GM19240 (cell line): ENCODE data around the gene BRI3.

Experiments used
- DNase-seq: peaks from one replicate; pipeline ENCODE4 v3.0.0; 2011; ENCODE audit warnings: low spot score; ENCODE audit not compliant: insufficient read length

The BRI3 gene

GRCh38 chr7:98280791-98281756 lies at the start of gene BRI3:
Gene BRI3, plus strand, starts transcription at chr7:98281686. Its CDS starts 110 bp downstream, at chr7:98281796.
- peak; percentile 92 for DNase-seq

GRCh38 chr7:98232263-98232585 lies 49.3 kb upstream of the BRI3 start:
- DNase-seq, result no peak

DNA sequence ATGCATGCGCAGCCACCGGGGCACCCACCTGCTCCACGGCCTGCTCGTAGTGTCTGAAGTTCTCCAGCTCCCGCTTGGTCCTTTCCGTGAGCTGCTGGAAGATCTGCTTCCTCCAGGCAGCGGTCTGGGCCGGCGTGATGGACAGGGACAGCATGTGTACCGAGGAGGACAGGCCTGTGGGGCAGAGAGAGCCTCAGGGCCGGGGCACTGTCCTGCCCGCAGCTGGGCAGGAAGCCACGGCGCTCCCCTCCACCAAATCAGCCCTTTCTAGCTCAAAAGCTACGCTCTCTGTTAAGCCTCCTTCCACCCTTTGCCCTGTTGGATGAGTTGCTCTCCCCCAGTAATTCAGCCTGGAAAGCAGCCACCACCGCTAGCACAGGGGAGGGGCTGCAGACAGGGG lies 48.7 kb upstream of the BRI3 start:
- no peak for DNase-seq

- DNase-seq, result no peak
Measured at GRCh38 chr7:98233219-98234070, 48.0 kb upstream of the BRI3 start.

DNA sequence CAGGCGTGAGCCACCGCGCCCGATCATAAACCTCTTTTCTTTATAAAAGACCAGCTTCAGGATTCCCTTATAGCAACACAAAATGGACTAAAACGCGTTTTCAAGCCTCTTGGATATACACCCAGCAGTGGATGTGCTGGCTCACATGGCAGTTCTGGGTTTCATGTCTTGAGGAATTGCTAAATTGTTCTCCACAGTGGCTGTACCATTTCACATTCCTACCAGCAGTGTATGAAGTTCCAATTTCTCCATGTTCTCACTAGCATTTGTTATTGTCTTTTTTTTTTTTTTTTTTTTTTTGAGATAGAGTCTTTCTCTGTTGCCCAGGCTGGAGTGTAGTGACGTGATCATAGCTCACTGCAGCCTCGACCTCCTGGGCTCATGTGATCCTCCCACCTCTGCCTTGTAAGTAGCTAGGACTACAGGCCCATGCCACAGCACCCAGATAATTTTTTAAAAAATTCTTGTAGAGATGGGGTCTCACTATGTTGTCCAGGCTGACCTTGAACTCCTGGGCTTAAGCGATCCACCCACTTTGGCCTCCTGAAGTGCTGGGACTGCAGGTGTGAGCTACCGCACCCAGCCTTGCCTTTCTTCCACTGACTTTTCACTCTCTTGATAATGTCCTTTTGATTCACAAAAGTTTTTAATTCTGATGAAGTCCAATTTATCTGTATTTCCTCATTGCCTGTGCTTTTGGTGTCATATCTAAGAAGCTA lies 46.9 kb upstream of the BRI3 start:
- DNase-seq, result no peak

- no peak for DNase-seq
Measured at GRCh38 chr7:98235901-98236300, 45.6 kb upstream of the BRI3 start.

DNA sequence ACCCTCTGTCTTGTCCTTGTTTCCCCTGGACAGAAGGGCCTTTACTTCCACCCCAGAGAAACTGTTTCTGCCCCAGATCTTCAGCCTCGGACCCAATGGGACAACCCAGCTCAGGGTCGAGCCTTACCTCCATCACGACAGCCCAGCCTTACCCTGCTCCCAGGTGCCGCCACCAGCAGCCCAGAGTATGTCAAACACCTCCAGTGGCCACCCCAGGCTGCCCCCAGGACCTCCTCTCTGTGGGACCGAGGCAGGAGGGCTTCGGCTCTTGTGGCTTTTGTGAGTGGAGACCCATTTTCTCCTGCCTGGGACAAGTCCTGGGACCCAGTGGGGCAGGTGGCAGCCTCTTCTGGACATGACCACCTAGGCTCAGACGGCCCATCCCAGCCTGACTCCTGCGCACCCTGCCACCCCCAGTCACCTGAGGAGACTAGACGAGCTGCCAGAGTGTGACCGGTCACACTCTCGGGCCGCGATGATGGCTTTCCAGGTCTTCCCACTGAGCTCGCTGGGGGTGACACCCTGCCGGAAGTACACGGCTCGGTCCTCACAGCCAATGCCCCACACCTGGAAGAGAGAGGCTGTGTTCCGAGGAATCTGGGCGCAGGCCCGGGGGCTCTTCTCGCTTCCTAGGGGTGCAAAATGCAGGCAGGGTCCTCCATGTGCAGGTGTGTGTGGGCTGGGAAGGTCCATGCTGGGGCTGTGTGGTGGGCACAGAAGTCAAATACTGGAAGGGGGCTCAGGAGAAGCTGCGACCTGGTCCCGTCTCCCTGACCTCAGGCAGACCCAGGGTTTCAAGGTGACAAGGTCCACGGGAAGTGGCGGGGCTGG lies 44.9 kb upstream of the BRI3 start:
- no peak for DNase-seq

DNA sequence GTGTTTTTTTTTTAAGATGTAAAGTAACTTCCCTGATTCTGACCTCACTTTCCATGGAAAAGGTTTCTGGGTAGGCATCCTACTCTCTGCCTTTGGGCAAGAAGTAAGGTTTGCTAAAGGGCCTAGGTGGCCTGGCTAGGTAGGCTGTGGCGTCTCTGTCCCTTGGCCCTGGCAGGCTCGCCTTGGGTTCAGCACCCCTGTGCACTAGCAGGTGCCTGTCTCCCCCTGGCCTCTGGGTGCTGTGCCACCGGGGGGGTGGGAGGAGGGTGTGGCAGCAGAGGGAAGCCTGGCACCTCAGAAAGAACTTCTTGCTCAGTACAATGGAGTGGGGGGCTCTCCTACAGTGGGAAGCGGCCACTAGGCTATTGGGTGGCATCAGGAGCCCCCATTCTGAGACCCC lies 43.4 kb upstream of the BRI3 start:
- no peak for DNase-seq

DNA sequence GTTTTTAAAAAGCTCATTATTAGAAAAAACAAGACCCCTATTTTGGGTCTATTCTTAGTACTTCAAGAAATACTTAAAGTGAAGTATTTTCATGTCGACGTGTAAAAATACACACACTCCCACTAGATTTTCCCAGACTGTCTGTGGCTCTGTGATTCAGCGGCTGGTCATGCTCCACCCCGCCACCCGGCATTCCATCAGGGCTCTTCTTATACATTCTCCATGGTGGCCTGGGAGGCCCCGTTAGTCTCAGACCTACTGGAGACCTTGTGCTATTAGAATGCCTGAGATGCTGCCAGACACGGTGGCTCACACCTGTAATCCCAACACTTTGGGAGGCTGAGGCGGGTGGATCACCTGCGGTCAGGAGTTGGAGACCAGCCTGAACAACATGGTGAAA lies 42.5 kb upstream of the BRI3 start:
- no peak for DNase-seq

GRCh38 chr7:98240961-98241673 lies 40.4 kb upstream of the BRI3 start:
- DNase-seq, result peak; percentile 67

DNA sequence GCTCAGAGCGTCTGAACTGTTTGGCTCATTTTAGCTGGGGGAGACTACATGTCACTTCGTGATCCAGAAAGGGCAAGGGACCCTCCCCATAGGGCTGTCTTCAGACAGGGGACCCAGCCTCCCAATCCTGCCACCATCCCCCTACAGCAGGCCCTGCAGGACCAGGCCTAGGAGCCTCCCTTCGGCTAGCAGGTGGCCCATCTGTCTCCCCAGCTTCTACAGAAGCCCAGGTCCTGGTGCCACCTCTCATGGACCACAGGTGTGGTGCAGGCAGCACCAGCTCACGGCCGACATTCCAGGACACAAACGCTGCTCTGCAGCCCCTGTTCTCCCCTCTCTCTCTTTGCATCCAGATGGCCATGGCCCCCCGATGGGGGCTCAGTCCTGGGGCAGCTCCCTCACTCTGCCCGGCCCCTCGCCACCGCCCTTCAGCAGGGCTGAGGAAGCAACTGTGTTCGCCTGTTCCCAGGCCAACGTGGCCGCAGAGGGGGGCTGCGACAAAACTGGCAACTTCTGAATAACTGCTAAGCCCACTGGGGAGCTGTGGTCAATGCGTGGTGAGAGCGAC lies 39.7 kb upstream of the BRI3 start:
- no peak for DNase-seq

GRCh38 chr7:98242342-98242741 lies 39.1 kb upstream of the BRI3 start:
- DNase-seq, result no peak

DNA sequence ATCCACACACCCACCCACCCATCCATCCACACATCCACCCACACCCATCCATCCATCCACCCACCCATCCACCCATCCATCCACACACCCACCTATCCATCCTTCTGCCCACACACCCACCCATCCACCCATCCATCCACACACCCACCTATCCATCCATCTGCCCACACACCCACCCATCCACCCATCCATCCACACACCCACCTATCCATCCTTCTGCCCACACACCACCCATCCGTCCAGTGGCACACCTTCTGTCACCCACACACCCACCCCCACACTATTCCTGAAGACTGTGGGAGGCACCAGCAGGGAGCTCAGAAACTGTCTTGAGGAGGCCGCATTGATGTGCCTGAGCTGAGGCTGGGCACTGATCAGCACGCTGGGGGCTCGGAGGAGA lies 38.6 kb upstream of the BRI3 start:
- DNase-seq, result no peak

GRCh38 chr7:98244871-98245270 lies 36.6 kb upstream of the BRI3 start:
- no peak for DNase-seq

- no peak for DNase-seq
Measured at GRCh38 chr7:98248156-98248555, 33.3 kb upstream of the BRI3 start.

- DNase-seq, result no peak
Measured at GRCh38 chr7:98249106-98249505, 32.4 kb upstream of the BRI3 start.

DNA sequence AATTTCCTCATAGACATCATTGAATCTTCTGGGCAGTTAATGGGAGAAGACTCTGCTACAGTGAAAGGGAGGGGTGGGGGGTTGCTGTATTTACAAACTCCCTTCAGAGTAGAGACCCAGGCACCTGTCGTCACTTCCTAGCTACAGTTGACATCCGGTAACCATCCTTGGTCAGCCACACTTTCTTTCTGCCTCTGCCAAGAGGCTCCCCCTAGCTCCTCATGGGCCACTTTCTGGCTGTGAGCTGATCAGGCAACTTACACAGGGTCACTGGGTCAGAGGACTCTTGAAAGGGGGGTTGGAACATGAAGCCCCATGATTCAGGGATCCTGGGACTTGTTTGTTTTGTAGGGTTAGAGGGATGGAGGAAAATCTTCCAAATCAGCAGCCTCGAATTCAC lies 30.7 kb upstream of the BRI3 start:
- DNase-seq, result peak; percentile 64

- no peak for DNase-seq
Measured at GRCh38 chr7:98251231-98251600, 30.3 kb upstream of the BRI3 start.

DNA sequence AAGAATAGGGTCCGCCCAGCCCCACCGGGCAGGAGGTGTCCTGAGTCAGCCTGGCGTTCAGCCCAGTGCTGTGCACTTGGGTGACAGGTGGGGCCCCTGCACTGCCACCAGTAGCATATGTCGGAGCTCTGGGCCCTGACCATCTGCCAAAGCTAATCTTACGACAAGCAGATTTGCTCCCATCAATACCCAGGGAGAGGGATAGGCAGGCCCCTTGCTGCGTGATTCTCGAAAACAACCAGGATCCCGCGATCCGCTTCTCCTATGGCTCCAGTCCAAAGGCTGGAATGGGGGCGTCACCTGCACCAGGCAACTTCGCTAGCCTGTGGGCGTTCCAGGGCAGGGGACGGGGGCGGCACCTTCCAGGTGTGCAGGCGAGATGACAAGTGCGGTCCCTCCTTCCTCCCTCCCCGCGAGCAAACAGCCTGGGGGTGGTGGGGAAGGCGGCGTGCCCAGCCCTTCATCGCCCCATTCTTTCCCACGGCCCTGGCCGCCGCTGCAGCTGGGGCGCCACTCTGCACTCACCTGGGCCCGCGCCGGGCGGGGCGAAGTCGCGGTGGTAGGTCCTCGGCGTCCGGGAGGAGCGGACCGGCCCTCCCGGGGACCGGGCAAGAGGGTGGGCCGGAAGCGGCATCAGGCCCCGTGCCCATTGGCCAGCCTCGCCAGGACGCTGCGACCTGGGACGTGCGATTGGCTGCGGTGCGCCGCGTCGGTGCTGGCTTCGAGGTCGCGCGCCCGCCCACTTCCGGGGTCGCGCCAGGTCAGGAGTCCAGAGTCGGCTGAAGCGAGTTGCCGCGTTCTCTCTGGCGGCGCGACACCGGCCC lies 29.7 kb upstream of the BRI3 start, which contains the start of gene TECPR1:
Gene TECPR1 (minus strand): TSS at position 632 of the 824 bp plus-strand sequence. CDS start 6,086 bp downstream, outside the sequence.
- DNase-seq, result peak; percentile 99
